Activated CD4-positive, alpha-beta T cell treated with anti-CD3 and anti-CD28 coated beads, Interleukin-2, amount 10 ng/mL, durations not matched to agents 24 days and 14 days (primary cell): Measurements from ENCODE around the gene HEATR1. TPM values are rescaled to one million over a fixed set of nuclear protein-coding genes. Genes with fewer than 3 reads are reported as not detected.
"Not testable (repeated sequence)": the region's sequence is repeated elsewhere in the genome, so short reads cannot be mapped to it uniquely, and the experiment has no call there.

Source experiments
- DNase-seq: peaks from one replicate; pipeline ENCODE4 v3.0.0; 2022
- H3K27ac Mint-ChIP-seq: one replicate; pipeline ENCODE4 v1.8.0; 2022; ENCODE audit warnings: mild to moderate bottlenecking, mixed read lengths
- H3K27me3 Mint-ChIP-seq: one replicate; pipeline ENCODE4 v1.8.0; 2022; ENCODE audit warnings: mixed read lengths
- H3K36me3 Mint-ChIP-seq: one replicate; pipeline ENCODE4 v1.8.0; 2022; ENCODE audit warnings: low read depth, mild to moderate bottlenecking, mixed read lengths
- H3K4me1 Mint-ChIP-seq: one replicate; pipeline ENCODE4 v1.8.0; 2021; ENCODE audit warnings: mixed read lengths
- H3K4me3 Mint-ChIP-seq: one replicate; pipeline ENCODE4 v1.8.0; 2022; ENCODE audit warnings: mild to moderate bottlenecking, moderate library complexity, mixed read lengths
- H3K9me3 Mint-ChIP-seq: one replicate; pipeline ENCODE4 v1.8.0; 2021; ENCODE audit warnings: mixed read lengths
- intact Hi-C: fragments of 100-400 bp; cut with micrococcal nuclease; formaldehyde crosslinking; loops from one replicate; pipeline ENCODE4 v1.15.1; 2023
- total RNA-seq: library from RNA; stranded (reverse); gene quantifications from 2 replicates; pipeline ENCODE4 v1.2.3, GENCODE V29; 2022

HEATR1 gene
- total RNA-seq, 1 donor from 2014 or later = 91.8 TPM

DNA sequence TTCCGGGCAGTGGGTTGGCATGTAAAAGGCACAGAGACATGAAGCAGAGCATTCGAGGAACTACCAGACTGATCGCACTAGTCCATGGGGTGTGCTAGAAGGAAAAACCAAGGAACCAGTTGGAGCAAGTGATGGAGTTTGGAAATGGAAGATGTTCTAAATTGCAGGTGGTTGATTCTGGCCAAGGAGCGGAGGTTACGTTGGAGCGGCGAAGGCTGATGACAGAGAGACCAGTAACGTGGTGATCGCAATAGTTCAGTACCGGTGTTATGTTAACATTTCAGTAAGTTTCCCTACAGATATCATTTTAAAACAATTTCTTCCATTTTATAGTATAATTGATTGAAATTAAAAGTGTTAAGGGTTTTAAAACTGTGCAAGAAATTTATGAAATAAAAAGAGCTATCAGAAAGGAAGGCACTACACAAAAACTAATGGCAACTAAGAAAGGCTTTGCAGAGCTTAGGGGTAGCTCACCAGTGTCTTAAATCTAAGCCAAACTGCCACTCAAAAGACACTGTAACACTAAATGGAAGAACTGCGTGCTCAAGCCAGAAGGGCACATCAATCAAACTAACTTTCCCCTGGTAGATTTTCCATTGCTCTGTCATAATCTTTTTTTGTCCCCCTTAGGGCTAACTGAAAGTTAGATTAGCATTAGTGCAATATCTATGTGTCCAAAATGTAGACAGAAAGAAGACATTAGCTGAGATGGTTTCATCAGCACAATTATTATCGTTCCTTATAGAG is 11.3 kb upstream of the HEATR1 start:
- intact Hi-C loops = no loop called here
- DNase-seq = peak; percentile 47
- no peak overlapping the region for H3K4me3 Mint-ChIP-seq
- H3K27me3 Mint-ChIP-seq = peaks cover 43% of the 10 kb centered on the region
- no peaks in the 10 kb centered on the region for H3K36me3 Mint-ChIP-seq
- H3K27ac Mint-ChIP-seq = no peak overlapping the region
- H3K9me3 Mint-ChIP-seq = no peaks in the 10 kb centered on the region
- no peaks in the 10 kb centered on the region for H3K4me1 Mint-ChIP-seq

DNA sequence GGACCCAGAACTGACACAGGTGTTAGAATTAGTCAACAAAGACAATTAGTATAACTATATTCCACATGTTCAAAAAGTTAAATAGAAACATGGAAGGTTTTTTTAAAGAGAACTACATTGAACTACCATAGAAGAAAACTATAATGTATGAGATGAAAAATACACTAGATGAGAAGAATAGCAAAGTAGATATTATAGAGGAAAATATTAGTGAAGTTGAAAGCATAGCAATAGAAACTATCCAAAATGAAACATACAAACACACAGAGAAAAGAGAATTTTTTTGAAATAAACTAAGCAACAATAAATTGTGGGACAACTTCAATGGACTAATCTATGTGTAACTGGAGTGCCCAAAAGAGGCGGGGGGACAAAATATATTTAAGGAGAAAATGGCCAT is 8.0 kb upstream of the HEATR1 start:
- intact Hi-C loops = no loop called here
- Mint-ChIP-seq H3K9me3 (no peaks in the 10 kb centered on the region), H3K4me3 (no peak overlapping the region), H3K4me1 (no peaks in the 10 kb centered on the region), H3K36me3 (no peaks in the 10 kb centered on the region), H3K27ac (no peak overlapping the region), H3K27me3 (peaks cover 46% of the 10 kb centered on the region)
- DNase-seq = no peak

DNA sequence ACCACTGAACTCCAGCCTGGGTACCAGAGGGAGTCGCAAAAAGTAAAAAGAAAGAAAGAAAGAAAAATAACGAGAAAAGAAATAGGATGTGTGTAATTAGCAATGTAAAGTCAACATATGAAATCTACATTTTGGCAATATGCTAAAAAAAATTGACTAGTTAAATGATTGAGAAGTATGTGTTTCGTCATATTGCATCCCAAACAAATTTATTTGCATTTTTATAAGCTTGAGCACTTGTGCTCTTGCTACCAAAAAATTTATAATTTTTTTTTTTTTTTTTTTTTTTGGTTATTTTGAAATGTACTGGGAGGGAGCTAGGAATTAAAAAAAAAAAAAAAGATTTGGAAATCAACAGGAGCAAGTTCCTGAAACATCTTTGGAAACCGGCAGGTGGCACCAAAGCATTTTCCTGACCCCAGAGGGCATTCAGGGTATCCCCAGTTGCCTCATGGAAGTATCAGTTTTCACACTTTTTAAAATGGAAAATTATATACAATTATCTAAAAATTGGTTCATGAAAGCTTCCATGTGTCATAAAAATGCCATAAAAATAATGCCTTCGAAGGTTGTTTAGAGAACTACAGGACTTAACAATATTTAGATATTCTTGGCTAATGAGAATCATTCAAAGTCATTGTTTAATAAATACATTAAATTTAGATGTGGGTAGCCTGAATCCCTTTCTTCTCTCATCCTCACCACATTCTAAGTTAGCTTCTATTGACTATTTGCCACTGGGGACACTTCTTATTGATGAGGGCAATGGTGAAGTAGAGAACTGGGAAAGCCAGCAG is 4.8 kb upstream of the HEATR1 start:
- Mint-ChIP-seq H3K36me3 (no peaks in the 10 kb centered on the region), H3K9me3 (no peaks in the 10 kb centered on the region), H3K27me3 (peaks cover 34% of the 10 kb centered on the region), H3K4me3 (no peak overlapping the region), H3K4me1 (peaks cover 6% of the 10 kb centered on the region), H3K27ac (no peak overlapping the region)
- DNase-seq = peak; percentile 58
- intact Hi-C loops = loop anchor here (2.0 to 5.0 kb wide), 2 partner anchors 778 to 954 kb away; no protein-coding TSS in a partner anchor

- intact Hi-C loops = loop anchor here (5.0 kb wide), 1 partner anchor 780 kb away; no protein-coding TSS in a partner anchor
- not testable (repeated sequence) for H3K9me3 Mint-ChIP-seq, H3K4me3 Mint-ChIP-seq, H3K27ac Mint-ChIP-seq
- Mint-ChIP-seq H3K36me3 (peaks cover 11% of the 10 kb centered on the region), H3K4me1 (peaks cover 18% of the 10 kb centered on the region), H3K27me3 (peaks cover 32% of the 10 kb centered on the region)
- peak; percentile 48 for DNase-seq
Measured at GRCh38 chr1:236607597-236607996, 3.3 kb upstream of the HEATR1 start.

- intact Hi-C loops = loop anchor here (1.0 to 5.0 kb wide), 5 partner anchors 81 to 782 kb away; partner anchors contain the start of gene ERO1B
- Mint-ChIP-seq H3K27me3 (peaks cover 18% of the 10 kb centered on the region), H3K4me3 (peak overlapping the region; percentile 89), H3K27ac (peak overlapping the region; percentile 94), H3K4me1 (peaks cover 24% of the 10 kb centered on the region), H3K36me3 (peaks cover 31% of the 10 kb centered on the region), H3K9me3 (no peaks in the 10 kb centered on the region)
- peak; percentile 57 for DNase-seq
Measured at GRCh38 chr1:236604905-236605806, 840 bp upstream of the HEATR1 start.

- Mint-ChIP-seq H3K36me3 (peaks cover 52% of the 10 kb centered on the region), H3K27me3 (peaks cover 3% of the 10 kb centered on the region), H3K4me1 (peaks cover 26% of the 10 kb centered on the region), H3K27ac (no peak overlapping the region), H3K4me3 (peak overlapping the region; percentile 15), H3K9me3 (no peaks in the 10 kb centered on the region)
- intact Hi-C loops = loop anchor here (5.0 kb wide), 1 partner anchor 320 kb away; the partner anchor contains the start of gene ERO1B
- DNase-seq = no peak
Measured at GRCh38 chr1:236602171-236602570, 2.1 kb downstream of the HEATR1 start.

GRCh38 chr1:236590553-236591150 is 13.7 kb downstream of the HEATR1 start:
- no peaks in the 10 kb centered on the region for H3K27me3 Mint-ChIP-seq

GRCh38 chr1:236589531-236589930 is 14.8 kb downstream of the HEATR1 start:
- no peak for DNase-seq
- Mint-ChIP-seq H3K27ac (no peak overlapping the region), H3K27me3 (no peaks in the 10 kb centered on the region), H3K36me3 (peaks cover 63% of the 10 kb centered on the region), H3K4me1 (peaks cover 8% of the 10 kb centered on the region), H3K9me3 (no peaks in the 10 kb centered on the region), H3K4me3 (no peak overlapping the region)
- intact Hi-C loops = loop anchor here (5.0 kb wide), 1 partner anchor 37 kb away; no protein-coding TSS in a partner anchor

More at GRCh38 chr1:236590553-236591150, 13.7 kb downstream of the HEATR1 start:
- Mint-ChIP-seq H3K9me3 (no peaks in the 10 kb centered on the region), H3K4me1 (peaks cover 8% of the 10 kb centered on the region), H3K4me3 (no peak overlapping the region), H3K27ac (no peak overlapping the region), H3K36me3 (peaks cover 59% of the 10 kb centered on the region)
- no peak for DNase-seq
- intact Hi-C loops = no loop called here

GRCh38 chr1:236581528-236581927 is 22.8 kb downstream of the HEATR1 start:
- Mint-ChIP-seq H3K4me1 (no peaks in the 10 kb centered on the region), H3K27me3 (no peaks in the 10 kb centered on the region), H3K27ac (no peak overlapping the region), H3K4me3 (no peak overlapping the region), H3K36me3 (peaks cover 64% of the 10 kb centered on the region), H3K9me3 (no peaks in the 10 kb centered on the region)
- no peak for DNase-seq
- intact Hi-C loops = no loop called here

- H3K27me3 Mint-ChIP-seq, H3K4me1 Mint-ChIP-seq, intact Hi-C loops, H3K27ac Mint-ChIP-seq, DNase-seq, H3K9me3 Mint-ChIP-seq, H3K4me3 Mint-ChIP-seq: not testable (repeated sequence)
- peaks cover 61% of the 10 kb centered on the region for H3K36me3 Mint-ChIP-seq
Measured at GRCh38 chr1:236580404-236580803, 23.9 kb downstream of the HEATR1 start.

DNA sequence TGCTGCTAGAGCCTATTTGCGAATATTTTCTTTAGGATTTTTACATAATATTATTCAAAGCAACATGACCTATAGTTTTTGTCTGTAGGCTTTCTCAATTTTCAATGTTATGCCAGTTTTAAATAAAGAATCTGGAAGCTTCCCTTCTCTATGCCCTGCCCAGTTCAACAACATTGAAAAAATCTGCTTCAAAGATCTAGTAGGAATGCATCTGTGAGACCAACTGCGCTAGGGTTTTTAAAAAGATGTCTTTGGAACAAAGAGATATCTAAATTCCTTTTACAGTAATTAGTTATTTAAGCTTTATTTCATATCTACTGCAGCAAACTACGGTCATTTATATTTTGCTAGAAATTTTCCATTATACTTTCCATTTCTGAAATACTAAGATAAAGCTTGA is 25.7 kb downstream of the HEATR1 start:
- Mint-ChIP-seq H3K27me3 (no peaks in the 10 kb centered on the region), H3K27ac (no peak overlapping the region)

DNA sequence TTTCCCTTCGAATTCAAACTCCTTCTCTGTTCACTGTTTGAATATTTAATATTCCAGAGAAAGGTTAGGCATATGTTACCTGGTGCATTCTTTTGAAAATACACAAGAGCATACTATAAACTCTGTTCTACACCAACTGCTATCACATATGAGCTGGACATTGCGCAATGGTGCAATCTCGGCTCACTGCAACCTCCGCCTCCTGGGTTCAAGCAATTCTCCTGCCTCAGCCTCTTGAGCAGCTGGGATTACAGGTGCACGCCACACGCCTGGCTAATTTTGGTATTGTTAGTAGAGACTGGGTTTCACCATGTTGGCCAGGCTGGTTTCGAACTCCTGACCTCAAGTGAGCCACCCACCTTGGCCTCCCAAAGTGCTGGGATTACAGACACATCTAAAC is 27.3 kb downstream of the HEATR1 start:
- H3K4me1 Mint-ChIP-seq, H3K27me3 Mint-ChIP-seq, intact Hi-C loops, H3K27ac Mint-ChIP-seq, H3K4me3 Mint-ChIP-seq, DNase-seq, H3K9me3 Mint-ChIP-seq: not testable (repeated sequence)
- peaks cover 55% of the 10 kb centered on the region for H3K36me3 Mint-ChIP-seq

More for the DNA sequence above, 25.7 kb downstream of the HEATR1 start:
- no peaks in the 10 kb centered on the region for H3K4me1 Mint-ChIP-seq
- no peaks in the 10 kb centered on the region for H3K9me3 Mint-ChIP-seq
- DNase-seq = no peak
- peaks cover 54% of the 10 kb centered on the region for H3K36me3 Mint-ChIP-seq
- intact Hi-C loops = no loop called here
- H3K4me3 Mint-ChIP-seq = no peak overlapping the region

DNA sequence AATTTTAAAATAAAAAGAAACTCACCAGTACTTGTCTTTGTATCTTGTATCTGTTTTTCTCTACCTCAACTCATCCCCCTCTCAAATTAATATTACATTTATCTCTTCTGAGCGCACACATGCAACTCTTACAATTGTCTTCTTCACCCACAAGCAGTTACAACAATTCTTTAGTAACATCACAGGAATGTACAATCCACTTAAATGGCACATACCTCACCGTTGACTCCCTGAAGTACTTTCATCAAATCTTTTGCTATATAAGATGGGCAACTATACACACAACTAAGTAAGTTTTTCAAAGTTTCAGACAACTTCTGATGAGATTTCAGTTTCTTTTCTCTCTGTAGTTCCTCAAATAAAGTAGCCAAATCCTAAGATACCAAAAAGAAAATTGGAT is 28.3 kb downstream of the HEATR1 start:
- Mint-ChIP-seq H3K27me3 (no peaks in the 10 kb centered on the region), H3K4me3 (no peak overlapping the region), H3K4me1 (no peaks in the 10 kb centered on the region), H3K36me3 (peaks cover 53% of the 10 kb centered on the region), H3K27ac (no peak overlapping the region), H3K9me3 (no peaks in the 10 kb centered on the region)
- no peak for DNase-seq
- intact Hi-C loops = no loop called here
